IMR-90 (cell line): ENCODE results near the gene SEL1L2. TPM values are rescaled to one million over a fixed set of nuclear protein-coding genes. Genes with fewer than 3 reads are reported as not detected.

Source experiments
- ATAC-seq: fragments of 200-7000 bp; cut with Tn5 transposase; 2 replicates; pipeline ENCODE4 v1.9.1; 2020; ENCODE audit warnings: low read depth, mild to moderate bottlenecking, moderate library complexity
- BruUV-seq: library from RNA; stranded (reverse); fragments of 400-500 nt; replicated peaks from 2 replicates; lab custom pipeline; 2021; lab: Mats Ljungman, UMichigan
- CTCF ChIA-PET: fragments of 300-600 bp; formaldehyde crosslinking; extraction: SDS; loops from one replicate; lab custom pipeline; 2021; ENCODE audit warnings: antibody characterized with exemption; lab: Yijun Ruan, JAX
- POLR2A ChIA-PET: fragments of 300-600 bp; sonication (Branson Sonifier 250); formaldehyde crosslinking; loops from one replicate; lab custom pipeline; 2022; ENCODE audit warnings: antibody characterized with exemption; ENCODE audit not compliant: unreplicated experiment; lab: Charles Lee
- DNase-seq: peaks from one replicate; pipeline ENCODE4 v3.0.0; 2013
- H2AFZ ChIP-seq: replicated peaks from 2 replicates; pipeline ENCODE3; 2013; ENCODE audit warnings: low read length, mild to moderate bottlenecking; ENCODE audit not compliant: poor library complexity
- H2AK5ac ChIP-seq: 2 replicates; pipeline ENCODE4 v1.6.1; 2013; ENCODE audit warnings: low read depth, low read length, inconsistent platforms
- H2AK9ac ChIP-seq: replicated peaks from 2 replicates; pipeline ENCODE3; 2013; ENCODE audit warnings: mild to moderate bottlenecking, low read depth, low read length, moderate library complexity; ENCODE audit not compliant: poor library complexity
- H2BK120ac ChIP-seq: 2 replicates; pipeline ENCODE4 v1.6.1; 2013; ENCODE audit warnings: low read depth, low read length, inconsistent platforms
- H2BK15ac ChIP-seq: 3 replicates; pipeline ENCODE4 v1.6.1; 2013; ENCODE audit warnings: low read depth, low read length, inconsistent platforms
- H2BK20ac ChIP-seq: 2 replicates; pipeline ENCODE4 v1.6.1; 2013; ENCODE audit warnings: low read depth, mild to moderate bottlenecking, inconsistent platforms, low read length, moderate library complexity
- H2BK5ac ChIP-seq: 2 replicates; pipeline ENCODE4 v1.6.1; 2013; ENCODE audit warnings: mild to moderate bottlenecking, low read depth, low read length, inconsistent platforms; ENCODE audit not compliant: poor library complexity, severe bottlenecking
- H3K14ac ChIP-seq: replicated peaks from 2 replicates; pipeline ENCODE4 v1.6.1; 2013; ENCODE audit warnings: low read depth, low read length, inconsistent platforms
- H3K18ac ChIP-seq: 2 replicates; pipeline ENCODE4 v1.6.1; 2013; ENCODE audit warnings: low read depth, low read length, control low read depth
- H3K23ac ChIP-seq: 2 replicates; pipeline ENCODE4 v1.6.1; 2013; ENCODE audit warnings: low read depth, low read length, inconsistent platforms
- H3K27ac ChIP-seq: 2 replicates; pipeline ENCODE4 v1.5.1; 2013; ENCODE audit warnings: mild to moderate bottlenecking, control low read depth, low read length; ENCODE audit not compliant: insufficient read depth
- H3K27me3 ChIP-seq: 2 replicates; pipeline ENCODE4 v1.6.1; 2013; ENCODE audit warnings: low read length; ENCODE audit not compliant: control insufficient read depth, insufficient read depth
- H3K36me3 ChIP-seq: 2 replicates; pipeline ENCODE4 v1.6.1; 2013; ENCODE audit warnings: low read length, mixed read lengths; ENCODE audit not compliant: control insufficient read depth, insufficient read depth
- H3K4ac ChIP-seq: 2 replicates; pipeline ENCODE4 v1.6.1; 2013; ENCODE audit warnings: low read depth, low read length, inconsistent platforms
- H3K4me1 ChIP-seq: 2 replicates; pipeline ENCODE4 v1.6.1; 2013; ENCODE audit warnings: low read length, mixed read lengths; ENCODE audit not compliant: control insufficient read depth, insufficient read depth
- H3K4me2 ChIP-seq: 2 replicates; pipeline ENCODE4 v1.6.1; 2013; ENCODE audit warnings: low read depth, mild to moderate bottlenecking, control low read depth, low read length, moderate library complexity
- H3K4me3 ChIP-seq: 2 replicates; pipeline ENCODE4 v1.5.1; 2013; ENCODE audit warnings: low read depth, mild to moderate bottlenecking, control low read depth, low read length, moderate library complexity; ENCODE audit not compliant: insufficient read depth
- H3K56ac ChIP-seq: 2 replicates; pipeline ENCODE4 v1.6.1; 2013; ENCODE audit warnings: low read length, inconsistent platforms; ENCODE audit not compliant: insufficient read depth; ENCODE audit errors: extremely low read depth
- H3K79me1 ChIP-seq, 2 experiments: 2 replicates each; pipeline ENCODE4 v1.6.1; 2013; ENCODE audit warnings: low read length in 2 of 2, inconsistent platforms in 1 of 2, low read depth in 1 of 2
- H3K9ac ChIP-seq: 2 replicates; pipeline ENCODE4 v1.6.1; 2013; ENCODE audit warnings: low read depth, low read length, control low read depth
- H3K9me1 ChIP-seq: 2 replicates; pipeline ENCODE4 v1.6.1; 2013; ENCODE audit warnings: low read length, inconsistent platforms; ENCODE audit not compliant: insufficient read depth
- H3K9me3 ChIP-seq: 2 replicates; pipeline ENCODE4 v1.6.1; 2013; ENCODE audit warnings: low read length; ENCODE audit not compliant: control insufficient read depth, insufficient read depth
- H4K20me1 ChIP-seq: 2 replicates; pipeline ENCODE4 v1.6.1; 2013; ENCODE audit warnings: low read length, inconsistent platforms; ENCODE audit not compliant: insufficient read depth
- H4K5ac ChIP-seq: 2 replicates; pipeline ENCODE4 v1.6.1; 2013; ENCODE audit warnings: mild to moderate bottlenecking, low read depth, low read length, control low read depth
- H4K8ac ChIP-seq, 2 experiments: 2 replicates each; pipeline ENCODE4 v1.6.1; 2013; ENCODE audit warnings: low read depth in 2 of 2, low read length in 2 of 2, control low read depth in 1 of 2, inconsistent platforms in 1 of 2
- H4K91ac ChIP-seq: 2 replicates; pipeline ENCODE4 v1.6.1; 2013; ENCODE audit warnings: low read depth, low read length, inconsistent platforms; ENCODE audit not compliant: insufficient read depth
- BHLHE40 ChIP-seq: fragments of 150-350 bp; IDR thresholded peaks from 2 replicates; pipeline ENCODE4 v1.6.1; 2016; ENCODE audit warnings: mild to moderate bottlenecking, low read depth, low read length
- CHD1 ChIP-seq: IDR thresholded peaks from 2 replicates; pipeline ENCODE4 v1.6.1; 2012; ENCODE audit warnings: low read depth, low read length, improper control_type of control experiment
- FOS ChIP-seq: fragments of 150-350 bp; IDR thresholded peaks from 2 replicates; pipeline ENCODE4 v1.6.1; 2016; ENCODE audit warnings: low read depth, low read length
- MAFK ChIP-seq: IDR thresholded peaks from 2 replicates; pipeline ENCODE4 v1.6.1; 2012; ENCODE audit warnings: low read depth, low read length, improper control_type of control experiment
- MAZ ChIP-seq: IDR thresholded peaks from 2 replicates; pipeline ENCODE4 v1.6.1; 2012; ENCODE audit warnings: low read depth, mild to moderate bottlenecking, low read length, improper control_type of control experiment, moderate library complexity, borderline replicate concordance
- MXI1 ChIP-seq: IDR thresholded peaks from 2 replicates; pipeline ENCODE4 v1.6.1; 2012; ENCODE audit warnings: low read depth, mild to moderate bottlenecking, low read length, moderate library complexity, borderline replicate concordance
- NFE2L2 ChIP-seq: fragments of 150-350 bp; IDR thresholded peaks from 2 replicates; pipeline ENCODE4 v1.6.1; 2016; ENCODE audit warnings: low read depth, mild to moderate bottlenecking, low read length
- POLR2A ChIP-seq: IDR thresholded peaks from 2 replicates; pipeline ENCODE4 v1.6.1; 2012; ENCODE audit warnings: mild to moderate bottlenecking, low read depth, low read length
- RCOR1 ChIP-seq: IDR thresholded peaks from 2 replicates; pipeline ENCODE4 v1.6.1; 2012; ENCODE audit warnings: mild to moderate bottlenecking, low read length, improper control_type of control experiment; ENCODE audit not compliant: insufficient replicate concordance
- RFX5 ChIP-seq: IDR thresholded peaks from 2 replicates; pipeline ENCODE4 v1.8.0; 2012; ENCODE audit warnings: low read depth, mild to moderate bottlenecking, low read length, moderate library complexity
- WGBS, 2 experiments: methylation state at CpG; one replicate each; pipeline versions ENCODE4 v1.1.5 to v1.1.7; 2013; ENCODE audit warnings: missing lambda C conversion rate in 2 of 2; ENCODE audit not compliant: insufficient read length in 1 of 2; ENCODE audit errors: extremely low coverage in 2 of 2; 5-methylcytosine and 5-hydroxymethylcytosine counted together
- dilution Hi-C: fragments of 300-500 bp; cut with HindIII; formaldehyde crosslinking; loops from one replicate; pipeline ENCODE4 v1.14.3; 2018; ENCODE audit warnings: low sequenced_read_pairs; ENCODE audit not compliant: unreplicated experiment
- in situ Hi-C: fragments of 300-500 bp; cut with MboI; formaldehyde crosslinking; loops from 3 replicates; pipeline ENCODE4 v1.14.3; 2019; ENCODE audit warnings: low sequenced_read_pairs, inconsistent platforms, mixed read lengths
- intact Hi-C: fragments of 100-400 bp; cut with micrococcal nuclease; formaldehyde crosslinking; loops from 2 replicates; pipeline ENCODE4 v1.10.0; 2022
- polyA plus RNA-seq, 3 experiments: library from polyadenylated mRNA; depleted of rRNA; stranded (reverse); fragments of >200 nt; gene quantifications; 2 replicates each; pipeline ENCODE4 v1.2.3, GENCODE V29; 2012; ENCODE audit warnings: low replicate concordance in 1 of 3
- total RNA-seq: library from RNA; depleted of rRNA; stranded (reverse); fragments of >200 nt; gene quantifications from 2 replicates; pipeline ENCODE4 v1.2.3, GENCODE V29; 2012

SEL1L2 gene
- total and polyA plus RNA-seq, 2 of the 4 experiments (the other 2 are of a cell fraction): not detected

DNA sequence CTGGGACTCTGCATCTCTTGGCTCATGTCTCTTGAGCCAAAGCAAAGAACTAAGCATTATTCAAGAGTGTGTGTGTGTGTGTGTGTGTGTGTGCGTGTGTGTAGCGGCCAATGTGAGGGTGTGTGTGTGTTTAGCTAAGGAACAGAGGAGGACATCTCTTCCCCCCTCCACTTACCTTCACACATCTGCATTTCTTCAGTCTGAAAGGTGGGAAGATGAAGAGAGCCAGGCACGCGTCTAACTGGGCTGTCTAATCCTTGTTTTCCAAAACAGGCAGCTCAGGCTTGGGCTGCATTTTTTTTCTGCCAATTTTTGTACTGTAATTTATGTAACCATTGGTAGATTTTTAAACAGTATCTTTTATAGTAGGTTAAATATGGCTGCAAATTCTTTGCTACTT is 146.1 kb downstream of the SEL1L2 start:
- H3K4me1 ChIP-seq: no peaks in the 10 kb centered on the region
- intact Hi-C loops (no loop called here), dilution Hi-C loops (no loop called here), in situ Hi-C loops (no loop called here)
- WGBS, 2 experiments: no CpG with 5 or more reads among the region's 4 CpGs
- H3K27ac ChIP-seq: no peak overlapping the region
- H2AK5ac ChIP-seq: no peak overlapping the region
- no peaks in the 10 kb centered on the region for H4K20me1 ChIP-seq
- H2BK15ac ChIP-seq: no peak overlapping the region
- no peak overlapping the region for H4K8ac ChIP-seq
- H3K9ac ChIP-seq: no peak overlapping the region
- H3K4me3 ChIP-seq: no peak overlapping the region
- H3K9me3 ChIP-seq: no peaks in the 10 kb centered on the region
- CTCF ChIA-PET: no interaction called here
- POLR2A ChIA-PET: no interaction called here
- no peak overlapping the region for H2BK120ac ChIP-seq
- H3K36me3 ChIP-seq: no peaks in the 10 kb centered on the region
- TF ChIP-seq MAFK (no peak), POLR2A (no peak), NFE2L2 (no peak), RCOR1 (no peak), BHLHE40 (no peak), MAZ (no peak), MXI1 (no peak), CHD1 (no peak), RFX5 (no peak), FOS (no peak)
- H2AK9ac ChIP-seq: no peak overlapping the region
- H3K79me1 ChIP-seq: no peaks in the 10 kb centered on the region
- ATAC-seq: no peak
- H2BK5ac ChIP-seq: no peak overlapping the region
- H4K5ac ChIP-seq: no peak overlapping the region
- no peak overlapping the region for H3K18ac ChIP-seq
- H2BK20ac ChIP-seq: no peak overlapping the region
- H3K23ac ChIP-seq: no peak overlapping the region
- no peak overlapping the region for H2AFZ ChIP-seq
- no peak for DNase-seq
- no TSS peak for BruUV-seq
- no peak overlapping the region for H3K4ac ChIP-seq
- H3K4me2 ChIP-seq: no peak overlapping the region
- H3K56ac ChIP-seq: no peak overlapping the region
- no peaks in the 10 kb centered on the region; the same call in 1 of the 2 replicates for H3K27me3 ChIP-seq
- H3K9me1 ChIP-seq: no peaks in the 10 kb centered on the region
- H4K91ac ChIP-seq: no peak overlapping the region
- no peak overlapping the region for H3K14ac ChIP-seq
